HepG2 (cell line): ENCODE data around the gene CEBPB. TPM values are rescaled to one million over a fixed set of nuclear protein-coding genes. Genes with fewer than 3 reads are reported as not detected.

Experiments used
- ARID4A ChIP-seq: sonication (generic); formaldehyde crosslinking; IDR thresholded peaks from 2 replicates; pipeline ENCODE4 v1.5.0; 2020; ENCODE audit warnings: mild to moderate bottlenecking, missing genetic modification reagents, borderline replicate concordance
- CENPT ChIP-seq: sonication (generic); formaldehyde crosslinking; IDR thresholded peaks from 2 replicates; pipeline ENCODE4 v1.8.0; 2022; ENCODE audit warnings: low read depth, mild to moderate bottlenecking, moderate library complexity, missing genetic modification reagents
- FOXK1 ChIP-seq: sonication (generic); formaldehyde crosslinking; IDR thresholded peaks from 2 replicates; pipeline ENCODE4 v1.4.0; 2020; ENCODE audit warnings: low read depth, missing genetic modification reagents, borderline replicate concordance
- GABPB1 ChIP-seq: IDR thresholded peaks from 2 replicates; pipeline ENCODE4 v1.6.1; 2016; ENCODE audit warnings: mild to moderate bottlenecking, missing genetic modification reagents, moderate library complexity, missing compliant biosample characterization
- HIC2 ChIP-seq: sonication (generic); formaldehyde crosslinking; IDR thresholded peaks from 2 replicates; pipeline ENCODE4 v1.9.0; 2022; ENCODE audit warnings: low read depth, missing genetic modification reagents
- JUND ChIP-seq: sonication (generic); formaldehyde crosslinking; IDR thresholded peaks from 2 replicates; pipeline ENCODE4 v1.8.0; 2022; ENCODE audit warnings: mild to moderate bottlenecking, missing genetic modification reagents
- MEIS1 ChIP-seq: sonication (generic); formaldehyde crosslinking; IDR thresholded peaks from 2 replicates; pipeline ENCODE4 v1.9.0; 2021; ENCODE audit warnings: mild to moderate bottlenecking, missing genetic modification reagents, moderate library complexity, borderline replicate concordance
- NR2F6 ChIP-seq, 2 experiments: IDR thresholded peaks; 2 replicates each; pipeline ENCODE4 v1.6.1; 2016; ENCODE audit warnings: antibody characterized with exemption in 1 of 2, mild to moderate bottlenecking in 1 of 2
- PHF20 ChIP-seq: sonication (generic); formaldehyde crosslinking; IDR thresholded peaks from 2 replicates; pipeline ENCODE4 v1.5.0; 2020; ENCODE audit warnings: mild to moderate bottlenecking, missing genetic modification reagents
- POLR2A ChIP-seq, 2 experiments: IDR thresholded peaks; 2 replicates each; pipeline ENCODE4 v1.6.1; 2011; ENCODE audit warnings: low read depth in 2 of 2, low read length in 2 of 2, mild to moderate bottlenecking in 1 of 2, moderate library complexity in 1 of 2; ENCODE audit not compliant: insufficient read depth in 1 of 2
- POLR2AphosphoS5 ChIP-seq: IDR thresholded peaks from 2 replicates; pipeline ENCODE4 v1.6.1; 2012; ENCODE audit warnings: low read depth, low read length
- SIN3A ChIP-seq: IDR thresholded peaks from 2 replicates; pipeline ENCODE4 v1.6.1; 2011; ENCODE audit warnings: low read depth, mild to moderate bottlenecking, control low read depth, low read length, borderline replicate concordance
- ZBTB38 ChIP-seq: sonication (generic); formaldehyde crosslinking; IDR thresholded peaks from 2 replicates; pipeline ENCODE4 v1.5.1; 2020; ENCODE audit warnings: mild to moderate bottlenecking, missing genetic modification reagents
- ZNF354B ChIP-seq: sonication (generic); formaldehyde crosslinking; IDR thresholded peaks from 2 replicates; pipeline ENCODE4 v1.8.0; 2022; ENCODE audit warnings: mild to moderate bottlenecking, missing genetic modification reagents
- ZNF567 ChIP-seq: sonication (generic); formaldehyde crosslinking; IDR thresholded peaks from 2 replicates; pipeline ENCODE4 v1.8.1; 2023; ENCODE audit warnings: mild to moderate bottlenecking, missing genetic modification reagents, borderline replicate concordance
- ZNF646 ChIP-seq: sonication (generic); formaldehyde crosslinking; IDR thresholded peaks from 2 replicates; pipeline ENCODE4 v1.9.0; 2021; ENCODE audit warnings: mild to moderate bottlenecking, missing genetic modification reagents
- polyA plus RNA-seq, 8 experiments: library from polyadenylated mRNA; depleted of rRNA in 3 of 8; stranded (reverse) in 7 of 8; unstranded in 1 of 8; fragments of >200 nt; fragmentation: Illumina TruSeq in 4 of 8; extraction: Trizol in 4 of 8; gene quantifications; 2 replicates each; pipeline versions ENCODE4 v1.2.1 to v1.2.3, GENCODE V29; 2011 to 2016; ENCODE audit warnings: low read depth in 4 of 8, missing spikeins in 1 of 8, mixed read lengths in 1 of 8; ENCODE audit not compliant: insufficient read depth in 1 of 8
- total RNA-seq, 5 experiments: library from RNA; depleted of rRNA; stranded (reverse); fragments of >200 nt; fragmentation: Illumina TruSeq; extraction: Trizol; gene quantifications; 2 replicates each; pipeline ENCODE4 v1.2.3, GENCODE V29; 2016; ENCODE audit warnings: low read depth in 1 of 5

CEBPB gene
- total and polyA plus RNA-seq, 2 of the 13 experiments (the other 11 are each of a cell fraction or from before 2014, with no cell fraction given): 18.5 to 28.2 TPM

GRCh38 chr20:50187403-50188051 is 3.1 kb upstream of the CEBPB start (continued):
- TF ChIP-seq ZNF646 (CRISPR knock-in tag): no peak
- TF ChIP-seq CENPT (CRISPR knock-in tag): no peak
- peak; percentile 72 for TF ChIP-seq ZBTB38
- peak; percentile 62; the same call in 1 of the 2 replicates for TF ChIP-seq HIC2 (CRISPR knock-in tag)
- TF ChIP-seq NR2F6 (IDR thresholded peaks at IDR 0.05): peak; percentile 68; the same call in 1 of the 2 replicates
- TF ChIP-seq NR2F6 (CRISPR knock-in tag; IDR thresholded peaks at IDR 0.05): peak; percentile 58
- peak; percentile 66 for TF ChIP-seq POLR2AphosphoS5
- TF ChIP-seq ARID4A: peak; percentile 71
- 0 out of 2 replicates have a peak, but pooled peaks have one; percentile 43 for TF ChIP-seq PHF20
- TF ChIP-seq JUND (CRISPR knock-in tag): peak; percentile 88
- TF ChIP-seq FOXK1 (CRISPR knock-in tag): peak; percentile 33; the same call in 1 of the 2 replicates
- peak; percentile 48; the same call in 1 of the 2 replicates for TF ChIP-seq GABPB1 (CRISPR knock-in tag)
- 0 out of 2 replicates have a peak, but pooled peaks have one; percentile 20 for TF ChIP-seq SIN3A
- peak in 1 of 2 experiments; percentile 43; a peak in 2 of 4 replicates for TF ChIP-seq POLR2A (IDR thresholded peaks at IDR 0.05; ENCODE audit: insufficient read depth in 1 of 2, low read depth in 2 of 2, low read length in 2 of 2)
- TF ChIP-seq ZNF567 (CRISPR knock-in tag): 0 out of 2 replicates have a peak, but pooled peaks have one; percentile 14
- TF ChIP-seq ZNF354B: 0 out of 2 replicates have a peak, but pooled peaks have one; percentile 2
- peak; percentile 79; the same call in 1 of the 2 replicates for TF ChIP-seq MEIS1 (CRISPR knock-in tag)
